Keratinocyte (primary cell): ENCODE measurements around the gene UMAD1.
A peak's percentile ranks its signal among the peaks of the same experiment; 100 is the strongest.

ENCODE experiments used
- EZH2 ChIP-seq: IDR thresholded peaks from one replicate; pipeline ENCODE4 v1.6.1; 2012; ENCODE audit warnings: inconsistent platforms, mild to moderate bottlenecking, low read length, moderate library complexity
- TF ChIP-seq, protein P1 (sequence below), 3 experiments: IDR thresholded peaks in 1 of 3; conservative IDR thresholded peaks in 1 of 3; optimal IDR thresholded peaks in 1 of 3; 2 replicates in 2 of 3; 3 replicates in 1 of 3; pipeline versions ENCODE3 to v1.5.1; 2011; ENCODE audit warnings: low read length in 3 of 3, mild to moderate bottlenecking in 3 of 3, moderate library complexity in 2 of 3, control low read depth in 1 of 3, inconsistent platforms in 1 of 3; ENCODE audit not compliant: insufficient read depth in 2 of 3; ENCODE audit errors: extremely low read depth in 1 of 3

- TF ChIP-seq, protein P1, sequence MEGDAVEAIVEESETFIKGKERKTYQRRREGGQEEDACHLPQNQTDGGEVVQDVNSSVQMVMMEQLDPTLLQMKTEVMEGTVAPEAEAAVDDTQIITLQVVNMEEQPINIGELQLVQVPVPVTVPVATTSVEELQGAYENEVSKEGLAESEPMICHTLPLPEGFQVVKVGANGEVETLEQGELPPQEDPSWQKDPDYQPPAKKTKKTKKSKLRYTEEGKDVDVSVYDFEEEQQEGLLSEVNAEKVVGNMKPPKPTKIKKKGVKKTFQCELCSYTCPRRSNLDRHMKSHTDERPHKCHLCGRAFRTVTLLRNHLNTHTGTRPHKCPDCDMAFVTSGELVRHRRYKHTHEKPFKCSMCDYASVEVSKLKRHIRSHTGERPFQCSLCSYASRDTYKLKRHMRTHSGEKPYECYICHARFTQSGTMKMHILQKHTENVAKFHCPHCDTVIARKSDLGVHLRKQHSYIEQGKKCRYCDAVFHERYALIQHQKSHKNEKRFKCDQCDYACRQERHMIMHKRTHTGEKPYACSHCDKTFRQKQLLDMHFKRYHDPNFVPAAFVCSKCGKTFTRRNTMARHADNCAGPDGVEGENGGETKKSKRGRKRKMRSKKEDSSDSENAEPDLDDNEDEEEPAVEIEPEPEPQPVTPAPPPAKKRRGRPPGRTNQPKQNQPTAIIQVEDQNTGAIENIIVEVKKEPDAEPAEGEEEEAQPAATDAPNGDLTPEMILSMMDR (optimal IDR thresholded peaks at IDR 0.05 in 1 of 3, IDR thresholded peaks at IDR 0.05 in 1 of 3, conservative IDR thresholded peaks at IDR 0.05 in 1 of 3; ENCODE audit: extremely low read depth in 1 of 3, insufficient read depth in 2 of 3, low read length in 3 of 3): peak in 2 of 3 experiments; percentile 10 to 26
- no peak for TF ChIP-seq EZH2
These were observed 22.0 kb downstream of the UMAD1 start for GRCh38 chr7:7662527-7662926.
